Measurements from ENCODE around the gene SOWAHB.

The SOWAHB gene

GRCh38 chr4:76897536-76898384 lies at the start of gene SOWAHB:
SOWAHB (minus strand) TSS chr4:76898144; CDS start chr4:76897849, 295 bp downstream.
- DNase-seq (ENCODE audit: low read depth in 2 of 2): no peak

- no peak for DNase-seq (ENCODE audit: low read depth in 2 of 2)
Measured at GRCh38 chr4:76947369-76947768, 49.4 kb upstream of the SOWAHB start.

GRCh38 chr4:76943790-76944189 lies 45.8 kb upstream of the SOWAHB start:
- no peak for DNase-seq (ENCODE audit: low read depth in 2 of 2)

GRCh38 chr4:76943129-76943620 lies 45.2 kb upstream of the SOWAHB start:
- no peak for DNase-seq (ENCODE audit: low read depth in 2 of 2)

- DNase-seq (ENCODE audit: low read depth in 2 of 2): no peak
Measured at GRCh38 chr4:76939184-76939583, 41.2 kb upstream of the SOWAHB start.

GRCh38 chr4:76931576-76932276 lies 33.8 kb upstream of the SOWAHB start:
- no peak for DNase-seq (ENCODE audit: low read depth in 2 of 2)

- DNase-seq (ENCODE audit: low read depth in 2 of 2): no peak
Measured at GRCh38 chr4:76931087-76931486, 33.1 kb upstream of the SOWAHB start.

GRCh38 chr4:76930685-76931084 lies 32.7 kb upstream of the SOWAHB start:
- no peak for DNase-seq (ENCODE audit: low read depth in 2 of 2)

GRCh38 chr4:76926841-76927240 lies 28.9 kb upstream of the SOWAHB start:
- no peak for DNase-seq (ENCODE audit: low read depth in 2 of 2)

- no peak for DNase-seq (ENCODE audit: low read depth in 2 of 2)
Measured at GRCh38 chr4:76923619-76924357, 25.8 kb upstream of the SOWAHB start.

GRCh38 chr4:76920715-76921114 lies 22.8 kb upstream of the SOWAHB start:
- no peak for DNase-seq (ENCODE audit: low read depth in 2 of 2)

GRCh38 chr4:76909711-76910110 lies 11.8 kb upstream of the SOWAHB start:
- DNase-seq (ENCODE audit: low read depth in 2 of 2): no peak

- DNase-seq (ENCODE audit: low read depth in 2 of 2): no peak
Measured at GRCh38 chr4:76905521-76905920, 7.6 kb upstream of the SOWAHB start.

- DNase-seq (ENCODE audit: low read depth in 2 of 2): no peak
Measured at GRCh38 chr4:76904646-76905190, 6.8 kb upstream of the SOWAHB start.

- DNase-seq (ENCODE audit: low read depth in 2 of 2): no peak
Measured at GRCh38 chr4:76902233-76902890, 4.4 kb upstream of the SOWAHB start.

- DNase-seq (ENCODE audit: low read depth in 2 of 2): no peak
Measured at GRCh38 chr4:76898949-76899645, 1.2 kb upstream of the SOWAHB start.

- no peak for DNase-seq (ENCODE audit: low read depth in 2 of 2)
Measured at GRCh38 chr4:76898385-76898692, 395 bp upstream of the SOWAHB start.

- no peak for DNase-seq (ENCODE audit: low read depth in 2 of 2)
Measured at GRCh38 chr4:76896614-76897535, 1.1 kb downstream of the SOWAHB start.

GRCh38 chr4:76896048-76896447 lies 1.9 kb downstream of the SOWAHB start:
- DNase-seq (ENCODE audit: low read depth in 2 of 2): no peak

- DNase-seq (ENCODE audit: low read depth in 2 of 2): no peak
Measured at GRCh38 chr4:76895619-76896018, 2.3 kb downstream of the SOWAHB start.
